ENCODE measurements around the gene RAD51B. TPM values are rescaled to one million over a fixed set of nuclear protein-coding genes. Genes with fewer than 3 reads are reported as not detected.

The RAD51B gene
- total and polyA plus RNA-seq, 5 donors: 0.88 to 5.3 (median 3.3) TPM

GRCh38 chr14:68386950-68387779 is 567.6 kb downstream of the RAD51B start:
- DNase-seq (no peak), ATAC-seq (no peak)
- 28% methylated on average over 6 of the region's 6 CpGs for WGBS
- Histone ChIP-seq H3K9me3 (ENCODE audit: control insufficient read depth, low read length) (no peaks in the 10 kb centered on the region), H3K4me3 (ENCODE audit: low read length) (no peak overlapping the region), H3K27me3 (ENCODE audit: control insufficient read depth, insufficient read depth) (no peaks in the 10 kb centered on the region), H3K4me1 (ENCODE audit: control insufficient read depth, insufficient read depth, low read length) (peaks cover 3% of the 10 kb centered on the region), H3K27ac (ENCODE audit: low read length) (no peak overlapping the region)
- intact Hi-C loops (cut with DNase I): no loop called here

GRCh38 chr14:68389943-68390342 is 570.4 kb downstream of the RAD51B start:
- ATAC-seq: no peak

DNA sequence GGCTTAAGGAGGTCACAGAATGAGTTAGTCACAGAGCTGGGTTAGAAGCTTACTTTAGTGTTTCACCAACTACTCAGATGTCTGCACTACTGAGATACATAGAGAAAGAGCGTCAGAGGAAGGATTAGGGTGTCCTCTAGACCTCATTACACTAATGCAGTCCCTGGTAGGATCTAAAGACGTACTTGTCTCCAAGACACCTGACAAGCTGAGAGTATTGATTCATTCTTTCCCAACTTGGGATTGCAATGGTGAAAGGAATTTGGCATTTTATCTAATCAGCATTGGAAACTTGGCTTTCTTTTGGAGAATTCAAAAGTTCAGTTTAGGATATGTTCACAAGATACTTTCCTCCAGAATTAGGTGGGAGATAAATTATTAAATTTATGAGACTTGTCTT is 571.2 kb downstream of the RAD51B start:
- Histone ChIP-seq H3K9me3 (ENCODE audit: control insufficient read depth, low read length) (no peaks in the 10 kb centered on the region), H3K4me1 (ENCODE audit: control insufficient read depth, insufficient read depth, low read length) (peaks cover 16% of the 10 kb centered on the region), H3K4me3 (ENCODE audit: low read length) (no peak overlapping the region), H3K27ac (ENCODE audit: low read length) (no peak overlapping the region), H3K27me3 (ENCODE audit: control insufficient read depth, insufficient read depth) (no peaks in the 10 kb centered on the region)
- DNase-seq (no peak), ATAC-seq (peak; percentile 13 to 51)
- WGBS: 68% methylated on average over 2 of the region's 2 CpGs
- intact Hi-C loops (cut with DNase I): loop anchor here in 2 of 4 donors (5.0 to 10.0 kb wide), 5 partner anchors 64 to 422 kb away; no protein-coding TSS in a partner anchor

More at GRCh38 chr14:68389943-68390342, 570.4 kb downstream of the RAD51B start:
- H3K4me3 ChIP-seq (ENCODE audit: low read length): no peak overlapping the region
- 73% methylated on average over 3 of the region's 3 CpGs for WGBS
- no peak for DNase-seq
- intact Hi-C loops (cut with DNase I): loop anchor here in 2 of 4 donors (5.0 to 10.0 kb wide), 5 partner anchors 65 to 422 kb away; no protein-coding TSS in a partner anchor
- H3K9me3 ChIP-seq (ENCODE audit: control insufficient read depth, low read length): no peaks in the 10 kb centered on the region
- H3K27ac ChIP-seq (ENCODE audit: low read length): no peak overlapping the region
- no peaks in the 10 kb centered on the region for H3K27me3 ChIP-seq (ENCODE audit: control insufficient read depth, insufficient read depth)
- peaks cover 15% of the 10 kb centered on the region for H3K4me1 ChIP-seq (ENCODE audit: control insufficient read depth, insufficient read depth, low read length)

GRCh38 chr14:68391311-68392014 is 571.9 kb downstream of the RAD51B start:
- 59% methylated on average over 4 of the region's 4 CpGs for WGBS
- peak in 2 of 3 donors; percentile 42 to 45 for DNase-seq
- Histone ChIP-seq H3K4me1 (ENCODE audit: control insufficient read depth, insufficient read depth, low read length) (peaks cover 16% of the 10 kb centered on the region), H3K27me3 (ENCODE audit: control insufficient read depth, insufficient read depth) (no peaks in the 10 kb centered on the region), H3K4me3 (ENCODE audit: low read length) (no peak overlapping the region), H3K9me3 (ENCODE audit: control insufficient read depth, low read length) (no peaks in the 10 kb centered on the region), H3K27ac (ENCODE audit: low read length) (peak overlapping the region; percentile 31)
- intact Hi-C loops (cut with DNase I): loop anchor here in 2 of 4 donors (5.0 to 10.0 kb wide), 5 partner anchors 63 to 421 kb away; no protein-coding TSS in a partner anchor
- ATAC-seq: peak; percentile 83

DNA sequence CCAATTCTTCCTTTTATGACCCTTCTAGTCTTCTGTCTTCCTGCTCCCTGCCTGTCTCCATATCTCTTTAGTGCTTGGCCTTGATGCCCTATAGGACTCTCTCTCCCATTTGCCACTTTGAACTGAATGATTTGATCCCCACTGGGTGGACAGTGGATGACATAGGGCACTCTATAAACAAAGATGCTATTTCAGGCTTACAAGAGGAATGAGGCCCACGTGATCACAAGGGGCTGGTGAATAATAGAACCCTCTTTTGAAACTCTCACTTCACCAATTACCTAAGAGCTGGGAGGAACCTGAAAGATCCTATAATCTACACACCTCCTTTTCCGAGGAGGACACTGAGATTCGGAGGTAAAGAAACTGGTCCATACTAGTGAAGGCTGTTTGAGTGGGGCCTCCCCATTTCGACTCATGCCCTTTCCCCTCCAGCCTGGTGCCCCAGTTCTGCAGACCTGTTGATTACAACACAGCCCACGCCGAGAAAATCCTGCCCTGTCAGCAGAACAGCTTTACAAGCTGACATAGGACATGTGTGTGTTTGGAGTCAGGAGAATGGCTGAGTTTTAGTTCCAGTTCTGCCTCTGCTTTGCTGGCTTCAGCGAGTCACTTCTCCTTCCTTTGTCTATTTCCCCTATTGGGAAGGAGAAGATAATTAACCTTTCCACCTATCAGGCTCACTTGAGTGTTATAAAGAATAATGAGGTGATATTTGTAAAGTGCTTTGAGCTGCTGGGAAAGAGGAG is 573.0 kb downstream of the RAD51B start:
- peaks cover 18% of the 10 kb centered on the region for H3K4me1 ChIP-seq (ENCODE audit: control insufficient read depth, insufficient read depth, low read length)
- 35% methylated on average over 7 of the region's 7 CpGs for WGBS
- H3K27me3 ChIP-seq (ENCODE audit: control insufficient read depth, insufficient read depth): no peaks in the 10 kb centered on the region
- H3K27ac ChIP-seq (ENCODE audit: low read length): peak overlapping the region; percentile 85
- DNase-seq (peak; percentile 63 to 83 (median 79)), ATAC-seq (peak; percentile 51 to 64)
- H3K9me3 ChIP-seq (ENCODE audit: control insufficient read depth, low read length): no peaks in the 10 kb centered on the region
- intact Hi-C loops (cut with DNase I): loop anchor here in 2 of 4 donors (5.0 to 10.0 kb wide), 5 partner anchors 62 to 420 kb away; no protein-coding TSS in a partner anchor
- H3K4me3 ChIP-seq (ENCODE audit: low read length): no peak overlapping the region

GRCh38 chr14:68393259-68393658 is 573.7 kb downstream of the RAD51B start:
- H3K27me3 ChIP-seq (ENCODE audit: control insufficient read depth, insufficient read depth): no peaks in the 10 kb centered on the region
- intact Hi-C loops (cut with DNase I): loop anchor here in 2 of 4 donors (5.0 to 10.0 kb wide), 5 partner anchors 62 to 419 kb away; no protein-coding TSS in a partner anchor
- H3K4me3 ChIP-seq (ENCODE audit: low read length): no peak overlapping the region
- no peak for ATAC-seq
- H3K27ac ChIP-seq (ENCODE audit: low read length): peak overlapping the region; percentile 56
- 85% methylated on average over 7 of the region's 7 CpGs for WGBS
- DNase-seq: no peak
- peaks cover 20% of the 10 kb centered on the region for H3K4me1 ChIP-seq (ENCODE audit: control insufficient read depth, insufficient read depth, low read length)
- H3K9me3 ChIP-seq (ENCODE audit: control insufficient read depth, low read length): no peaks in the 10 kb centered on the region

DNA sequence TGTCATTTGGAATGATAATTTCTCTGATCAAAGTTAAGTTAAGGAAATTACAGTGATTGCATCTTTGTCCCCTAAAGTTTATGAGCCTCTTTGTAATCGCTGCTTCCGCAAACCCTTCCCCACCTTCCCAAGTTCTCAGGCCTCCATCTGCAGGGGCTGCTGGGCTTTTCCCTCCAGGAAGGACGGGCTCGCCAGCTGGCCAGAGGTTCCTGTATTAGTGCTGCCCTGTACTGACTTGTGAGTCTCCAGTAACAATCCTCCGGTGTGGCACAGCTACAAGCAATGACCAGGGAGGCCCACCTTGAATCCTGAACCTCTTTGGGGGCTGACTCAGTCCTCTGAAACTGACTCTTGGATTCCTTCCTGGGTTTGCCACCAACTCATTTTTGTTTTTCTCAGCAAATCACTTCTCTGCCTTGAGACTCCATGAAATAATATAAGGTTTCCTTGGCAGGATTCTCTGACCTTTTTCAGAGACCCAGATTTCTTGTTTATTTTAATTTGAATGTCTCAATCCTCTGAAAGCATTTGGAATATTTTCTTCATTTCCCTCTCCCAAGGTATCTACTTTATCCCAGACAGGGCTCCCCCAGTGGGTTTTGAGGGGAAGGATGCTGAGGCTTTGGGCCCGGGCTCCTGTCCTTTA is 574.7 kb downstream of the RAD51B start:
- 64% methylated on average over 6 of the region's 6 CpGs for WGBS
- Histone ChIP-seq H3K27ac (ENCODE audit: low read length) (peak overlapping the region; percentile 88), H3K27me3 (ENCODE audit: control insufficient read depth, insufficient read depth) (no peaks in the 10 kb centered on the region), H3K9me3 (ENCODE audit: control insufficient read depth, low read length) (no peaks in the 10 kb centered on the region), H3K4me3 (ENCODE audit: low read length) (no peak overlapping the region), H3K4me1 (ENCODE audit: control insufficient read depth, insufficient read depth, low read length) (peaks cover 20% of the 10 kb centered on the region)
- ATAC-seq (no peak), DNase-seq (peak in 2 of 3 donors; percentile 51 to 58)
- intact Hi-C loops (cut with DNase I): loop anchor here in 2 of 4 donors (5.0 to 10.0 kb wide), 5 partner anchors 61 to 418 kb away; no protein-coding TSS in a partner anchor

- intact Hi-C loops (cut with DNase I): loop anchor here in 2 of 4 donors (5.0 to 10.0 kb wide), 5 partner anchors 60 to 418 kb away; no protein-coding TSS in a partner anchor
- H3K4me1 ChIP-seq (ENCODE audit: control insufficient read depth, insufficient read depth, low read length): peaks cover 20% of the 10 kb centered on the region
- H3K27me3 ChIP-seq (ENCODE audit: control insufficient read depth, insufficient read depth): no peaks in the 10 kb centered on the region
- H3K9me3 ChIP-seq (ENCODE audit: control insufficient read depth, low read length): no peaks in the 10 kb centered on the region
- H3K4me3 ChIP-seq (ENCODE audit: low read length): no peak overlapping the region
- whole genome bisulfite sequencing: 57% methylated on average over 11 of the region's 11 CpGs
- DNase-seq: peak; percentile 30 to 73 (median 72)
- no peak for ATAC-seq
- peak overlapping the region; percentile 88 for H3K27ac ChIP-seq (ENCODE audit: low read length)
Observed at GRCh38 chr14:68394764-68395143, 575.2 kb downstream of the RAD51B start.

DNA sequence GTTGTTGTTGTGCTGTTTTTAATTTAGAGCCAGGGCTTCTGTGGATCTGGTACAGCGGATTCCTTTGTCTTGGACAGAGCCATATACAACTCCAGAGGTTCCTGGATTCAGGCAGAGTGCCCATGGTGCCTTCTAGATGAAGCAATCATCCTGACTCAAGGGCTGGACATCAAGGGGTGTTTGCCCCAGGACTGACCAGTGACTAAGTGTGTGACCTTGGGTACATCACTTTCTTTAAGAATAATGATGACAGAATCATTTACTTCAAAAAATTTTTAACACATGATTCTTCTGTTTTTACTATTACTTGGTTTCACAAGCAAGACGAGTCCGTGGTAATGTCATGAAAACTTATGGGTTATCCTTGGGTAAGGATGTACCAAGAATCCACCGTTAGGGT is 576.0 kb downstream of the RAD51B start:
- DNase-seq (peak in 2 of 3 donors; percentile 55 to 71), ATAC-seq (no peak)
- intact Hi-C loops (cut with DNase I): loop anchor here in 2 of 4 donors (10.0 kb wide), 4 partner anchors 59 to 389 kb away; no protein-coding TSS in a partner anchor
- H3K4me1 ChIP-seq (ENCODE audit: control insufficient read depth, insufficient read depth, low read length): peaks cover 20% of the 10 kb centered on the region
- peak overlapping the region; percentile 62 for H3K27ac ChIP-seq (ENCODE audit: low read length)
- 81% methylated on average over 4 of the region's 4 CpGs for WGBS
- H3K9me3 ChIP-seq (ENCODE audit: control insufficient read depth, low read length): no peaks in the 10 kb centered on the region
- no peak overlapping the region for H3K4me3 ChIP-seq (ENCODE audit: low read length)
- H3K27me3 ChIP-seq (ENCODE audit: control insufficient read depth, insufficient read depth): no peaks in the 10 kb centered on the region

DNA sequence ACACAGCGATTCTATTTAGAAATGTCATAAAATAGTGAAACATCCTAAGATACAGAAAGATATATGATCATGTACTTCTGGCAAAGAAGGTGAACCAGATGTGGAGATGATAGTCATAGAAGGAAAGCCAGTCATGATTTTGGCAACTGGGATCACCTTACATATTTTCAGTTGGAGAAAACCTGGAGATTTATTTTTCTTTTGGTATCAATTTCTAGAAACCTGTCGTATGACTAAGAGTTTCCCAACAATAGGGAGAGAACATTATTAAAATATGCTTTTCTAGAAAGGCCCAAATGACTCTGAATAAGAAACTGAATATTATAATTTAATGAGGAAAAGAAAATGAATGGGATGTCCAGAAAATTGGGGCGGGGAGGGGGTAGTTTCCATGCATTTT is 576.9 kb downstream of the RAD51B start:
- no peak overlapping the region for H3K27ac ChIP-seq (ENCODE audit: low read length)
- no peak for DNase-seq
- intact Hi-C loops (cut with DNase I): loop anchor here in 2 of 4 donors (10.0 kb wide), 4 partner anchors 58 to 388 kb away; no protein-coding TSS in a partner anchor
- H3K4me3 ChIP-seq (ENCODE audit: low read length): no peak overlapping the region
- ATAC-seq: no peak
- peaks cover 20% of the 10 kb centered on the region for H3K4me1 ChIP-seq (ENCODE audit: control insufficient read depth, insufficient read depth, low read length)
- no peaks in the 10 kb centered on the region for H3K27me3 ChIP-seq (ENCODE audit: control insufficient read depth, insufficient read depth)
- WGBS: 95% methylated on average over 3 of the region's 3 CpGs
- H3K9me3 ChIP-seq (ENCODE audit: control insufficient read depth, low read length): no peaks in the 10 kb centered on the region

All from right cardiac atrium (tissue), 5 donors.